ENCODE measurements around the gene LRRC47. TPM values are rescaled to one million over a fixed set of nuclear protein-coding genes. Genes with fewer than 3 reads are reported as not detected.
A peak's percentile ranks its signal among the peaks of the same experiment; 100 is the strongest.

LRRC47 gene
- total and polyA plus RNA-seq, 2 of the 13 experiments (the other 11 are each of a cell fraction or from before 2014, with no cell fraction given): 18.3 to 52.5 TPM

DNA sequence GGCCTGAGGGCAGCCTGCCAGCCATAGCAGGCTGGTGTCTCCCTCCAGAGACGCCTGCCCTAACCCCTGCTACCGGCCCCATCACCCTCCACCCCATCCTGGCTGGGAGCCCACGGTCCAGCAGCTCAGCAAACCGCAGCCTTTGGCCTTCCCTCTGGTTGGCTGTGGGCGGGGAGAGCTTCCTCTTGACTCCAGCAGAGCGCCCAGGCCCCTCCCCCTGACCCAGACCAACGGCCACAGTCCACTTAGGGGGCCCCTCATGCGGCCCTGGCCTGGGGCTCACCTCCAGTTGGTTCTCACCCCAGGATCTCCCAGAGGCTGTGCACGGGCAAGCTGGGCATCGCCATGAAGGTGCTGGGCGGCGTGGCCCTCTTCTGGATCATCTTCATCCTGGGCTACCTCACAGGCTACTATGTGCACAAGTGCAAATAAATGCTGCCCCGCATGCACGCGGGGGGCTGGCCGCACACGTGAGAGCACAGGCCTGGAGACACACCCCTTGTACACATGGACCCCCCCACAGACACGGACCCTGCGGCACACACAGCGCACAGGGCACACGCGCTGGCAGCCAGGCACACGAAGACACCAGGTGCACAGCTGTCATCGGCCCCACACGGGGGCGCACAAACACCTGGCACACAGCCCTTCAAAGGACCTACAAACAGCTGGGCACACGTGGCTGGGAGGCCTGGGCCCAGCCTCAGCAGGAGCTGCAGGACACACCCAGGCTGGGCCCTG lies 20.6 kb downstream of the LRRC47 start (continued):
- TF ChIP-seq, protein P1, sequence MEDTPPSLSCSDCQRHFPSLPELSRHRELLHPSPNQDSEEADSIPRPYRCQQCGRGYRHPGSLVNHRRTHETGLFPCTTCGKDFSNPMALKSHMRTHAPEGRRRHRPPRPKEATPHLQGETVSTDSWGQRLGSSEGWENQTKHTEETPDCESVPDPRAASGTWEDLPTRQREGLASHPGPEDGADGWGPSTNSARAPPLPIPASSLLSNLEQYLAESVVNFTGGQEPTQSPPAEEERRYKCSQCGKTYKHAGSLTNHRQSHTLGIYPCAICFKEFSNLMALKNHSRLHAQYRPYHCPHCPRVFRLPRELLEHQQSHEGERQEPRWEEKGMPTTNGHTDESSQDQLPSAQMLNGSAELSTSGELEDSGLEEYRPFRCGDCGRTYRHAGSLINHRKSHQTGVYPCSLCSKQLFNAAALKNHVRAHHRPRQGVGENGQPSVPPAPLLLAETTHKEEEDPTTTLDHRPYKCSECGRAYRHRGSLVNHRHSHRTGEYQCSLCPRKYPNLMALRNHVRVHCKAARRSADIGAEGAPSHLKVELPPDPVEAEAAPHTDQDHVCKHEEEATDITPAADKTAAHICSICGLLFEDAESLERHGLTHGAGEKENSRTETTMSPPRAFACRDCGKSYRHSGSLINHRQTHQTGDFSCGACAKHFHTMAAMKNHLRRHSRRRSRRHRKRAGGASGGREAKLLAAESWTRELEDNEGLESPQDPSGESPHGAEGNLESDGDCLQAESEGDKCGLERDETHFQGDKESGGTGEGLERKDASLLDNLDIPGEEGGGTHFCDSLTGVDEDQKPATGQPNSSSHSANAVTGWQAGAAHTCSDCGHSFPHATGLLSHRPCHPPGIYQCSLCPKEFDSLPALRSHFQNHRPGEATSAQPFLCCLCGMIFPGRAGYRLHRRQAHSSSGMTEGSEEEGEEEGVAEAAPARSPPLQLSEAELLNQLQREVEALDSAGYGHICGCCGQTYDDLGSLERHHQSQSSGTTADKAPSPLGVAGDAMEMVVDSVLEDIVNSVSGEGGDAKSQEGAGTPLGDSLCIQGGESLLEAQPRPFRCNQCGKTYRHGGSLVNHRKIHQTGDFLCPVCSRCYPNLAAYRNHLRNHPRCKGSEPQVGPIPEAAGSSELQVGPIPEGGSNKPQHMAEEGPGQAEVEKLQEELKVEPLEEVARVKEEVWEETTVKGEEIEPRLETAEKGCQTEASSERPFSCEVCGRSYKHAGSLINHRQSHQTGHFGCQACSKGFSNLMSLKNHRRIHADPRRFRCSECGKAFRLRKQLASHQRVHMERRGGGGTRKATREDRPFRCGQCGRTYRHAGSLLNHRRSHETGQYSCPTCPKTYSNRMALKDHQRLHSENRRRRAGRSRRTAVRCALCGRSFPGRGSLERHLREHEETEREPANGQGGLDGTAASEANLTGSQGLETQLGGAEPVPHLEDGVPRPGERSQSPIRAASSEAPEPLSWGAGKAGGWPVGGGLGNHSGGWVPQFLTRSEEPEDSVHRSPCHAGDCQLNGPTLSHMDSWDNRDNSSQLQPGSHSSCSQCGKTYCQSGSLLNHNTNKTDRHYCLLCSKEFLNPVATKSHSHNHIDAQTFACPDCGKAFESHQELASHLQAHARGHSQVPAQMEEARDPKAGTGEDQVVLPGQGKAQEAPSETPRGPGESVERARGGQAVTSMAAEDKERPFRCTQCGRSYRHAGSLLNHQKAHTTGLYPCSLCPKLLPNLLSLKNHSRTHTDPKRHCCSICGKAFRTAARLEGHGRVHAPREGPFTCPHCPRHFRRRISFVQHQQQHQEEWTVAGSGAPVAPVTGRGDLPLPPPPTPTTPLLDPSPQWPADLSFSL (CRISPR knock-in tag; IDR thresholded peaks at IDR 0.05): no peak
- TF ChIP-seq AGO2 (optimal IDR thresholded peaks at IDR 0.05; ENCODE audit: low read depth, low read length): peak; percentile 99
- TF ChIP-seq ZNF326 (CRISPR knock-in tag; IDR thresholded peaks at IDR 0.05; ENCODE audit: borderline replicate concordance): peak; percentile 79; the same call in 1 of the 2 replicates
- TF ChIP-seq GABPA (IDR thresholded peaks at IDR 0.05; ENCODE audit: low read depth, low read length): no peak
- 0 out of 2 replicates have a peak, but pooled peaks have one; percentile 40 for TF ChIP-seq GABPA (CRISPR knock-in tag; IDR thresholded peaks at IDR 0.05; ENCODE audit: low read depth)
- no peak for TF ChIP-seq NAIF1 (CRISPR knock-in tag; IDR thresholded peaks at IDR 0.05; ENCODE audit: borderline replicate concordance)
- TF ChIP-seq CBFB (CRISPR knock-in tag; IDR thresholded peaks at IDR 0.05): peak; percentile 72; the same call in 1 of the 2 replicates
- no peak for TF ChIP-seq ZNF138 (CRISPR knock-in tag; IDR thresholded peaks at IDR 0.05; ENCODE audit: low read depth)
- TF ChIP-seq, protein P2, sequence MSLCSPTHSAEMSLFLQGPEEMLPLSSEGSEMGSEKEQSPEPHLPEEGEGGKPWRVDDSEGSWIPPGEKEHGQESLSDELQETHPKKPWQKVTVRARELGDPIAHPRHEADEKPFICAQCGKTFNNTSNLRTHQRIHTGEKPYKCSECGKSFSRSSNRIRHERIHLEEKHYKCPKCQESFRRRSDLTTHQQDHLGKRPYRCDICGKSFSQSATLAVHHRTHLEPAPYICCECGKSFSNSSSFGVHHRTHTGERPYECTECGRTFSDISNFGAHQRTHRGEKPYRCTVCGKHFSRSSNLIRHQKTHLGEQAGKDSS (CRISPR knock-in tag; IDR thresholded peaks at IDR 0.05; ENCODE audit: borderline replicate concordance, low read depth): peak; percentile 43; the same call in 1 of the 2 replicates
- TF ChIP-seq ZNF33A (CRISPR knock-in tag; IDR thresholded peaks at IDR 0.05; ENCODE audit: borderline replicate concordance): peak; percentile 43; the same call in 1 of the 2 replicates
- TF ChIP-seq, protein P3, sequence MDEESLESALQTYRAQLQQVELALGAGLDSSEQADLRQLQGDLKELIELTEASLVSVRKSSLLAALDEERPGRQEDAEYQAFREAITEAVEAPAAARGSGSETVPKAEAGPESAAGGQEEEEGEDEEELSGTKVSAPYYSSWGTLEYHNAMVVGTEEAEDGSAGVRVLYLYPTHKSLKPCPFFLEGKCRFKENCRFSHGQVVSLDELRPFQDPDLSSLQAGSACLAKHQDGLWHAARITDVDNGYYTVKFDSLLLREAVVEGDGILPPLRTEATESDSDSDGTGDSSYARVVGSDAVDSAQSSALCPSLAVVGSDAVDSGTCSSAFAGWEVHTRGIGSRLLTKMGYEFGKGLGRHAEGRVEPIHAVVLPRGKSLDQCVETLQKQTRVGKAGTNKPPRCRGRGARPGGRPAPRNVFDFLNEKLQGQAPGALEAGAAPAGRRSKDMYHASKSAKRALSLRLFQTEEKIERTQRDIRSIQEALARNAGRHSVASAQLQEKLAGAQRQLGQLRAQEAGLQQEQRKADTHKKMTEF (CRISPR knock-in tag; IDR thresholded peaks at IDR 0.05): peak; percentile 72
- peak; percentile 59 for TF ChIP-seq ELF3 (CRISPR knock-in tag; IDR thresholded peaks at IDR 0.05)
- TF ChIP-seq ZNF230 (CRISPR knock-in tag; IDR thresholded peaks at IDR 0.05): peak; percentile 73; the same call in 1 of the 2 replicates
- peak; percentile 91 for TF ChIP-seq RNF2 (conservative IDR thresholded peaks at IDR 0.05; ENCODE audit: low read depth)
- TF ChIP-seq ZNF333 (CRISPR knock-in tag; IDR thresholded peaks at IDR 0.05; ENCODE audit: borderline replicate concordance): no peak
- no peak for TF ChIP-seq ZSCAN12 (CRISPR knock-in tag; IDR thresholded peaks at IDR 0.05)
- TF ChIP-seq HMG20A (CRISPR knock-in tag; IDR thresholded peaks at IDR 0.05; ENCODE audit: borderline replicate concordance): 0 out of 2 replicates have a peak, but pooled peaks have one; percentile 17
- TF ChIP-seq, protein P4, sequence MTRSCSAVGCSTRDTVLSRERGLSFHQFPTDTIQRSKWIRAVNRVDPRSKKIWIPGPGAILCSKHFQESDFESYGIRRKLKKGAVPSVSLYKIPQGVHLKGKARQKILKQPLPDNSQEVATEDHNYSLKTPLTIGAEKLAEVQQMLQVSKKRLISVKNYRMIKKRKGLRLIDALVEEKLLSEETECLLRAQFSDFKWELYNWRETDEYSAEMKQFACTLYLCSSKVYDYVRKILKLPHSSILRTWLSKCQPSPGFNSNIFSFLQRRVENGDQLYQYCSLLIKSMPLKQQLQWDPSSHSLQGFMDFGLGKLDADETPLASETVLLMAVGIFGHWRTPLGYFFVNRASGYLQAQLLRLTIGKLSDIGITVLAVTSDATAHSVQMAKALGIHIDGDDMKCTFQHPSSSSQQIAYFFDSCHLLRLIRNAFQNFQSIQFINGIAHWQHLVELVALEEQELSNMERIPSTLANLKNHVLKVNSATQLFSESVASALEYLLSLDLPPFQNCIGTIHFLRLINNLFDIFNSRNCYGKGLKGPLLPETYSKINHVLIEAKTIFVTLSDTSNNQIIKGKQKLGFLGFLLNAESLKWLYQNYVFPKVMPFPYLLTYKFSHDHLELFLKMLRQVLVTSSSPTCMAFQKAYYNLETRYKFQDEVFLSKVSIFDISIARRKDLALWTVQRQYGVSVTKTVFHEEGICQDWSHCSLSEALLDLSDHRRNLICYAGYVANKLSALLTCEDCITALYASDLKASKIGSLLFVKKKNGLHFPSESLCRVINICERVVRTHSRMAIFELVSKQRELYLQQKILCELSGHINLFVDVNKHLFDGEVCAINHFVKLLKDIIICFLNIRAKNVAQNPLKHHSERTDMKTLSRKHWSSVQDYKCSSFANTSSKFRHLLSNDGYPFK (CRISPR knock-in tag; IDR thresholded peaks at IDR 0.05; ENCODE audit: borderline replicate concordance): peak; percentile 70; the same call in 1 of the 2 replicates
